Ecto neural progenitor cell (in vitro differentiated cells): ENCODE data around the gene APLP1.
"Not testable (repeated sequence)": the region's sequence is repeated elsewhere in the genome, so short reads cannot be mapped to it uniquely, and the experiment has no call there.

ENCODE experiments used
- DNase-seq: peaks from one replicate; pipeline ENCODE4 v3.0.0-alpha.2; 2018; ENCODE audit warnings: low spot score

The APLP1 gene

DNA sequence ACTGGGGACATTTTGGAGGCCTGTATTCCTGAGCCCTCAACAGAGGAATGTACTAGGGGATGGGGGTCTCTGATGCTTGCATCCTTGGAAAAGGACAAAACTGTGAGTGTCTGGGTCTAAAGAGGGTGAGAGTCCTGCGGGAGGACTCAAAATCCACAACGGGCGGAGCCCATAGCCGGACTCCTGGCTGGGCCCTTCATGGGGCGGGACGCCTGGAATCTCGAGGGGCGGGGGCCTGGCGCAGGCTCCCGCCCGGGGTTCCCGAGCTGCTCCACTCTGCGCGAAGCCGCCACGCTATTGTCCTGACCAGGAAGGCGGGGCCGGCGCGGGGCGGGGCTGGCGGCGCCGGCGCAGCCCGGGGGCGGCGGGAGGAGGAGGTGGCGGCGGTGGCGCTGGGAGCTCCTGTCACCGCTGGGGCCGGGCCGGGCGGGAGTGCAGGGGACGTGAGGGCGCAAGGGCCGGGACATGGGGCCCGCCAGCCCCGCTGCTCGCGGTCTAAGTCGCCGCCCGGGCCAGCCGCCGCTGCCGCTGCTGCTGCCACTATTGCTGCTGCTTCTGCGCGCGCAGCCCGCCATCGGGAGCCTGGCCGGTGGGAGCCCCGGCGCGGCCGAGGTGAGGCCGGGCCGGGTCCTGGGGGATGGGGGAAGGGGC is at the start of gene APLP1:
Gene APLP1, plus strand, starts transcription at position 403 of the 651 bp plus-strand sequence. Its CDS starts 63 bp downstream, at position 466.
- peak; percentile 91 for DNase-seq

DNA sequence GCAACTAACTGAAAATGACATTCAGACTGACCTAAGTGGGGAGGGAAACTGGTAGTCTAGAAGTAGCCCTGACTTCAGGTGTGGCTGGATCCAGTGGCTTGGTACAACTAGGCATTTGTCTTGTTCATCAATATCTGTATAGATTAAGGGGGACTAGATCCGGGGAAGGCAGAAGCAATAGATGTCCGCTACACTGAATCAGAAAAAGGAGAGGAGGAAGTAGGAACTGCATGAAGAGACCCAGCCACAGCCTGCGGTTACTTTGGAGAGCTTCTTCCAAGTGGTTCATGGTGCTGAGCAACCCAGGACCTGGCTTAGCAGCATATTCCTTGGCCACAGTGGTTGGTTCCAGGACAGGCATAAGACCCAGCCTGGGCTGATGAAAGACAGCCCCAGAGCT is 45.8 kb upstream of the APLP1 start:
- no peak for DNase-seq

DNA sequence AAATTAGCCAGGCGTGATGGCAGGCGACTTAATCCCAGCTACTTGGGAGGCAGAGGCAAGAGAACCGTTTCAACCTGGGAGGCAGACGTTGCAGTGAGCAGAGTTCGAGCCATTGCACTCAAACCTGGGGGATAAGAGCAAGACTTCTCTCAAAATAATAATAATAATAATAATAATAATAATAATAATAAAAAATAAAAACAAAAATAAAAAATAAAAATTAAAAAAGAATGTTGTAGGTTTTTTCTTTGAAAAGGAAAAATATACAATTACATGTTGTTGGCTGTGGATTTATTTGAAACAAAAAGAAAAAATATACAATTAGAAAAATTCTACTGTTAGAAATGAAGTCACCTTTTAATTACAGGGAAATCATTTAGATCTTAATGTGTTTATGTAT is 44.2 kb upstream of the APLP1 start:
- no peak for DNase-seq

DNA sequence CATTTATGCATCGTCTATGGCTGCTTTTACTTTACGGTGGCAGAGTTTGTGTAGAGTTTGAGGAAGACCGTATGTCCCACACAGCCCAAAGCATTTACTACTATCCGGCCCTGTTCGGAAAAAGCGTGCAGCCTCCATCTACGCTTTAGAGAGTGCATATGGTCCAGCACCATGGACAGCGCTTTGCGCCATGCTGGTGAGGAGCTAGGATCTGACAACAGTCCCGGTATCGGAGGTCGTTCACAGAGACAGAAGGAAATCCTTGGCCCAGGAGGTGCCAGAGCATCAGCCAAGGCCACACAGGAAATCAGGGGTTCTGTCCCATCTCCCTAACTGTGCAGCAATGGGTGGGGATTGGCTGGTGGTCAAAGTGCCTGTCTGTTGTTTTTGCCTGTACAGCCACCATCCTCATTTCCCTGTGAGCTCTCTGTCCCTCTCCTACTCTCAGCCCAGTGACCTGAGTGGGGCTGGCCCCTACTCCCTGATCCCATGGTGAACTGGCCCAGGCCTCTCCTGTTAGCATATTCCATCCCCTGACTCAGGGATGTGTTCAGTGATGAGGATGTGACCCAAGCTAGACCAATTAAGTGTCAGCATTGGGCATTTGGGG is 39.6 kb upstream of the APLP1 start:
- peak; percentile 87 for DNase-seq

GRCh38 chr19:35830986-35831385 is 37.4 kb upstream of the APLP1 start:
- no peak for DNase-seq

DNA sequence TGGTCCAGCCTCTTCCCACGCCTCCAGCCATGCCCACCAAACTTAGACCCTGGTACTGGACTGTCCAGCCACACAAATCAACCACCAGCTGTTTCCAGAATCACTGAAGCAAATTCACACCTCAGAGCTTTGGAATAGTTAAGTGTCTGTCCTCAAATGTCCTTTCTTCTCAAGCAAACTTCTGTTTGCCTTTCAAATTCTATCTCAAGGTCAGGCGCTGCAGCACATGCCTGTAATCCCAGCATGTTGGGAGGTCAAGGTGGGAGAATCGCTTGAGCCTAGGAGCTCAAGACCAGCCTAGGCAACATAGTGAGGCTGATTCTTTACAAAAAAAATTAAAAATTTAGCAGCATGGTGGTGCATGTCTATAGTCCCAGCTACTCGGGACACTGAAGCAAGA is 36.3 kb upstream of the APLP1 start:
- no peak for DNase-seq

DNA sequence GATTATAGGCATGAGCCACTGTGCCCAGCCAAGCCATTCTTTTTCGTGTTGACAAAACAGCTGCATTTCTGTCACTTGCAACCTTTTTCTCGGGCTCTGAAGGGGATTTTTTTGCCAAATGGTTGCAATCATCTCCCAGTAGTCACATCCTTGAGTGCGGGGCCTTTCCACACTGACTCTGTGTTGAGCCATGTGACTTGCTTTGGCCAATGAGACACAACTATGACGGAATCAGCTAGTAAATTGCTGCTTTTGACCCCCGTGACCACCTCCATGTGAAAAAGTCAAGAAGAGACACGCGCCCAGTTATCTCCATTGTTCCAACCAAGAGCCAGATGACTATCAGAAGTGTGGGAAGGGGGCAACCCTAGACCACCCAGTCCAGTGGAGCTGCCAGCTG is 34.4 kb upstream of the APLP1 start:
- no peak for DNase-seq

- not testable (repeated sequence) for DNase-seq
These were observed 32.3 kb upstream of the APLP1 start for GRCh38 chr19:35836096-35836495.

- DNase-seq, result no peak
These were observed 26.3 kb upstream of the APLP1 start for GRCh38 chr19:35841961-35842595.

DNA sequence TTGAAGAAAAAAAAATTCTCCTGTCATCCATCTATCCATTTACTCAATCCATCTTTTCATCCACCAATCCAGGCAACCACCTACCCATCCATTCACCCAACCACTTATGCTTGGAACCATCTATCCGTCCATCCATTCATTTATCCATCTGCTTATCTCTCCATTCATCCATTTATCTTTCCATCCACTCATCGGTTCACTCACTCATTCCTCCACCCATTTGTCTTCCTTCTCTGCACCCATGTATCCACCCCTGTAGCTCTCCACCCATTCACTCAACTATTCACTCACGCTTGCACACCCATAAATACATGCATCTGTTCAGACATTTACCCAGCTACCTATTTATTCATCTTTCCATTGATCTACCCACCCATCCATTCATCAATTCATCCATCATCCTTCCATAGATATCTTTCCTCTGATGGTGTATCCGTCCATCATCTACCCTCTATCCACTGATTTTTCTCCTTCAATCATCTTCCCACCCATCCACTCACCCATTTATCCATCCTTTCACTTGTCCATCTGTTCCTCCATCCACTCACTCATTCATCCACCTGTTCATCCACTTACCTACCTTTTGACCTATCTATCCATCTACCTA is 25.6 kb upstream of the APLP1 start:
- DNase-seq, result no peak

DNA sequence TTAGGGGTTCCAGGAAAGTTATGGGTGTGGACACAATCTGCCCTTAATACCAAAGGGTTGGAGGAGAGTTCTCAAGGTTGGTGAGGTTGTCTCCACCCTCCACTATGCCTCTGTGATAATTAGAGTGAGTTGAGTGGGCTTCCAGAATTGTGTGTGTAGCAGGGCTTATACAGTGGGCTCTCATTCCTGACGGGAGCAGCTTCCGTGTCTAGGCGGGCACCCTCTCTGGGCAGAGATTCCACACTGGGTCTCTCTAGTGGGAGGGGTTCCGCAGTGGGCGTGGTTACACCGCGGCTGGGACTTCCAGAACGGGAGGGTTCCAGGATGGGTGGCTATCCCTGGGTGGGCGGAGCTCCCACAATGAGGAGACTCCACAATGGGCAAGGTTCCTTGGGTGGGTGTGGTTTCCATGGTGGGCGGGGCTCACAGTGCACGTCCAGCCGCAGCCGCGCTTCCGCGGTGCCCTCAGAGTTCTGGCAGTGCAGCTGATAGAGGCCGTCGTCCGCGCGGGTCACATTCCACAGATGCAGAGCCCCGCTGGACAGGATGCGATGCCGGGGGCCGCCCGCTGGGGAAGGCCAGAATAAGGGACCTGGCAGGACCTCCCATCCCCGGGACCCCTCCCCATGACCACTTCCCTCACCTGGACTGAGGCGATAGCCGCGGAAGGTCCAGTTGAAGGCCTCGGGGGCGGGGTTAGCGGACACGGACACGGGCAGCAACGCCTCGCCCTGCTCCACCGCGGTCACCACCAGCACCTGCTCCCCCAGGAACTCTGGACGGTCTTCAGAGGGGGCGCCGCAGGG is 24.5 kb upstream of the APLP1 start:
- DNase-seq, result peak; percentile 67

DNA sequence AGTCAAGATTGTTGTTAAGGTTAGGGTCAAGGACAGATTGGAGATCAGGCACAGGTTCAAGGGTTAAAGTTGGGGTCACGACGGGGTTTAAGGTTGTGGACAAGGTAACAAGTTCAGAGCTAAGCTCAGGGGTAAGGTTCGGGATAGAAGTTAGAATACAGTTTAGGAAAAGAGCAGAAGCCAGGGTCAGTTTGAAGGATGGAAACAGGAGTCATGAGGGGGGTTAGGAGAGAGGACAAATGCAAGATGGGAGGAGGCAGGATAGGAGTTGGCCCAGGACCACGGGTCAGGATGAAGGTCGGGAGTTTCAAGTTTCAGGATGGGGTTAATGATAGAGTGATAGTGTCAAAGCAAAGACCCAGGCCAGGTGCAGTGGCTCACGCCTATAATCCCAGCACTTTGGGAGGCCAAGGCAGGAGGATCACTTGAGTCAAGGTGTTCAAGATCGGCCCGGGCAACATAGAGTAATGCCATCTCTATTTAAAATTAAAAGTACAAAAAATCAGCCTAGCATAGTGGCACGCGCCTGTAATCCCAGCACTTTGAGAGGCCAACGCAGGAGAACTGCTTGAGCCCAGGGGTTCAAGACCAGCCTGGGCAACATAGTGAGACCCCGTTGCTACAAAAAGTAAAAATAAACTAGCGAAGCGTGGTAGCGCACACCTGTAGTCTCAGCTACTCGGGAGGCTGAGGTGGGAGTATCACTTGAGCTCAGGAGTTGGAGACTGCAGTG is 23.7 kb upstream of the APLP1 start:
- DNase-seq, result no peak

GRCh38 chr19:35845215-35846037 is 22.9 kb upstream of the APLP1 start:
- no peak for DNase-seq

GRCh38 chr19:35846038-35846668 is 22.2 kb upstream of the APLP1 start:
- no peak for DNase-seq

DNA sequence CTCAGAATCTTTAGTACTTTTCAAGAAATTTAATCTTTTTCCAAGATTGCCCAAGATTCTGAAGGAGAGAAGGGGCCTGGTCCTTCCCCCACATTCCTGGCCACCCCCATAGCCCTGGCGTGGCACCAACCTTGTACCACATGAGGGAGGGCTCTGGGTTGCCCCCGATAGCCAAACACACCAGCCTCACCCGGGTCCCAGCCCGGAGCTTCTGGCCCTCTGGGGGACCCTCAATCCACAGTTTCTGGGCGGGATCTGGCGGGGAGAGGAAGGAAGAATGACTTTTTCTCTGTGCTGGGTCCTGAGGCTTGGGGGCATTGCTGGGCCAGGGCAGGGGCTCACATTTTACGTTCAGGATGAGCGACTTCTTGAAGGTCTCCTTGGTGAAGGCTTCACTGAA is 20.5 kb upstream of the APLP1 start:
- no peak for DNase-seq

- no peak for DNase-seq
These were observed 19.9 kb upstream of the APLP1 start for GRCh38 chr19:35848486-35848885.

DNA sequence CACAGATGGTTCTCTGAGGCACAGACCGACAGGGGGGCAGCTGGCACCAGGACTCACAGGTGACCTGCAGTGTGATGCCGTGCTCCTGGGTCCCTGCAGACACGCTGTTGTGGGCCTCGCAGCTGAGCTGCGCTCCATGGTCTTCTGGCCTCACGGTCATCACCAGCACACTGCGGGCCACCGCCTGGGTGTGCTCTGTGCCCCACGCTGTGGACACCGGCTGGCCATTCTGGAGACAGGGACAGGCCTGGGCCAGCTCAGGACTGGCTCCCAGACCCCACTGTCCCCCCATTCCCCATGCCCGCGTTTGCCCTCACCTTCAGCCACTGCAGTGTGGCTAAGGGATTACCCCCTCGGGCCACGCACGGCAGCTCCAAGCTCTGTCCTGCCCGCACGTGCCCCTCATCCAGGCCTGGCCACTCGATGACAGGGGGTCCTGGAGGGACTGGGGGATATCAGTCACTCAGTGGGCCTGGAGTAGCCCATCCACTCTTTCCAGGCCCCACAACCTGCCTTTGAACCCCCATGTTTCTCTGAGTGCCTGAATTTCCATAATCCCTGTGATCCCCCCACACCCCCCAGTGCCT is 19.4 kb upstream of the APLP1 start:
- no peak for DNase-seq

DNA sequence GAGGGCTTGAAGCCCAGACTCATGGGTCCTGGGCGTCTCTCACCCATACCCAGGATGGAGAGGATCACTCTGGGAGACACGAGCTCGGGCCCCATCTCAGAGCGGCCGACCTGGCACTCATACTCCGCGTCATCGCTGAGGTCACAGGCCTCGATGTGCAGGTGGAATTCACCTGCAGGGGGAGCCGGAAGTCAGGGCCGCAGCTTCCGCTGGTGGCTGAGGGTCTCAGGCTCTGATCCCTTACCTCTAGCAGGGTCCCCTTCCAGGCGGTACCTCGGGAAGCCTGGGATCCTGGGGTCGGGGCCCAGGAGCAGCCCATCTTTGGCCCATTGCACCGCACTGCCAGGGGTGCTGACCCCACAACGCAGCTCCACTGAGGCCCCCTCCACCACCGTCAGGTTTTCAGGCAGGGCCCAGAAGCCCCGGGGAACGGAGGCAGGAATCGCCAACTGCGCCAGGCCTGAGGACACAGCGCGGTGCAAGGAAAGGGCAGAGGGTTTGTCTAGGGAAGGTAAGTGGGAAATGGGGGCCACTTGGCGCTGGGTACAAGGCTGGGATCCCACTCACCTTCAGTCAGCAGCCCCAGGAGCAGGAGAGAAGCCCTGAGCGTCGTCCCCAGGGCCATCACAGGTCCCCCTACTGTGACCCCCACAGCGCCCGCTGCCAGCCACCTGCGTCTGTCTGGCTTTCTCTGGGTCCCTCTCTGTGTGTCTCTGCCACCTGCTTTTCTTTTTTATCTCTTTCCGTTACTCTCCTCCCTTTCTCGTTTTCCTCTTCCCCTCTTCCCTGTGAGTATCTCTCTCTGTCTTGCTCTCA is 17.0 kb upstream of the APLP1 start:
- DNase-seq, result peak; percentile 74
